NCI-H82 treated with DMSO at 0.1 percent for 48 hours (cell line): Measurements from ENCODE around the gene C9orf40.

ENCODE experiments used
- DNase-seq: peaks from one replicate; lab custom pipeline; 2025; ENCODE audit not compliant: unreplicated experiment; lab: John Stamatoyannopoulos, UW

Gene C9orf40

GRCh38 chr9:74942801-74943200 lies 9.9 kb downstream of the C9orf40 start:
- DNase-seq, result no peak

- peak; percentile 39 for DNase-seq
Observed at GRCh38 chr9:74940600-74940999, 12.1 kb downstream of the C9orf40 start.

GRCh38 chr9:74935008-74935407 lies 17.7 kb downstream of the C9orf40 start:
- DNase-seq, result no peak

- no peak for DNase-seq
Observed at GRCh38 chr9:74921737-74922136, 31.0 kb downstream of the C9orf40 start.

GRCh38 chr9:74920944-74921626 lies 31.6 kb downstream of the C9orf40 start:
- no peak for DNase-seq

GRCh38 chr9:74910036-74910435 lies 42.7 kb downstream of the C9orf40 start:
- no peak for DNase-seq

GRCh38 chr9:74908665-74909064 lies 44.0 kb downstream of the C9orf40 start:
- no peak for DNase-seq

GRCh38 chr9:74907085-74907484 lies 45.6 kb downstream of the C9orf40 start:
- DNase-seq, result no peak

- no peak for DNase-seq
Observed at GRCh38 chr9:74901001-74901400, 51.7 kb downstream of the C9orf40 start.
